Upper lobe of left lung (tissue), 4 donors: ENCODE measurements around the gene CRB1.

Experiments used
- CTCF ChIP-seq, 6 experiments: fragments of 450-650 bp in 4 of 6; fragments of 200-600 bp in 2 of 6; sonication (generic) in 2 of 6; IDR thresholded peaks; one replicate each; pipeline ENCODE4 v1.5.1; 2016 to 2019; ENCODE audit warnings: antibody characterized with exemption in 6 of 6
- EP300 ChIP-seq, 4 donors: sonication (generic); formaldehyde crosslinking; IDR thresholded peaks; one replicate each; pipeline ENCODE4 v1.5.1; 2017; ENCODE audit warnings: antibody characterized with exemption in 4 of 4, control low read depth in 2 of 4
- POLR2A ChIP-seq, 4 donors: fragments of 450-650 bp; IDR thresholded peaks; one replicate each; pipeline ENCODE4 v1.5.1; 2016 to 2017; ENCODE audit warnings: antibody characterized with exemption in 4 of 4, mild to moderate bottlenecking in 2 of 4

GRCh38 chr1:197284325-197284724 is 16.3 kb downstream of the CRB1 start:
- TF ChIP-seq CTCF (IDR thresholded peaks at IDR 0.05) (no peak), EP300 (IDR thresholded peaks at IDR 0.05) (no peak), POLR2A (IDR thresholded peaks at IDR 0.05) (no peak)
